Tibial nerve (tissue), 4 donors: ENCODE data around the gene LRGUK.

Experiments
- CTCF ChIP-seq, 5 experiments: fragments of 200-600 bp in 3 of 5; fragments of 450-650 bp in 2 of 5; sonication (generic) in 3 of 5; IDR thresholded peaks; one replicate each; pipeline ENCODE4 v1.5.1; 2016 to 2019; ENCODE audit warnings: antibody characterized with exemption in 5 of 5, mild to moderate bottlenecking in 3 of 5, moderate library complexity in 2 of 5
- EP300 ChIP-seq, 2 donors: sonication (generic); formaldehyde crosslinking; IDR thresholded peaks; one replicate each; pipeline ENCODE4 v1.6.1; 2017; ENCODE audit warnings: antibody characterized with exemption in 2 of 2, mild to moderate bottlenecking in 1 of 2
- POLR2A ChIP-seq, 2 donors: fragments of 450-650 bp; IDR thresholded peaks; one replicate each; pipeline ENCODE4 v1.6.1; 2017; ENCODE audit warnings: antibody characterized with exemption in 2 of 2, mild to moderate bottlenecking in 2 of 2, moderate library complexity in 2 of 2

- TF ChIP-seq POLR2A (IDR thresholded peaks at IDR 0.05) (no peak), CTCF (IDR thresholded peaks at IDR 0.05) (no peak), EP300 (IDR thresholded peaks at IDR 0.05) (no peak)
These were observed 180.2 kb downstream of the LRGUK start for GRCh38 chr7:134307320-134307719.
